ENCODE measurements around the gene PRKG1. TPM values are rescaled to one million over a fixed set of nuclear protein-coding genes. Genes with fewer than 3 reads are reported as not detected.

The PRKG1 gene
- total RNA-seq, 2 donors from 2014 or later: 145 to 381 TPM

- no peaks in the 10 kb centered on the region for H3K36me3 ChIP-seq
- H3K27ac ChIP-seq: no peak overlapping the region
- DNase-seq (ENCODE audit: low spot score): no peak
- no peak overlapping the region for H3K4me3 ChIP-seq
- no peaks in the 10 kb centered on the region for H3K27me3 ChIP-seq (replicated peaks; ENCODE audit: insufficient read depth)
- ATAC-seq (ENCODE audit: insufficient number of reproducible peaks, low FRiP score, low read depth): no peak
- no peaks in the 10 kb centered on the region for H3K9me3 ChIP-seq
- H3K4me1 ChIP-seq (ENCODE audit: control insufficient read depth in 1 of 2, low read depth in 2 of 2): peaks cover 48 to 80% of the 10 kb centered on the region in 2 donors
- no peak for TF ChIP-seq CTCF (IDR thresholded peaks at IDR 0.05)
Observed at GRCh38 chr10:51097546-51097945, 23.3 kb downstream of the PRKG1 start.

GRCh38 chr10:51100221-51100620 is 25.9 kb downstream of the PRKG1 start:
- Histone ChIP-seq H3K4me3 (no peak overlapping the region), H3K36me3 (no peaks in the 10 kb centered on the region), H3K4me1 (ENCODE audit: control insufficient read depth in 1 of 2, low read depth in 2 of 2) (peaks cover 39 to 67% of the 10 kb centered on the region in 2 donors), H3K27ac (no peak overlapping the region), H3K27me3 (replicated peaks; ENCODE audit: insufficient read depth) (no peaks in the 10 kb centered on the region), H3K9me3 (no peaks in the 10 kb centered on the region)
- ATAC-seq (ENCODE audit: insufficient number of reproducible peaks, low FRiP score, low read depth) (no peak), DNase-seq (ENCODE audit: low spot score) (no peak)
- no peak for TF ChIP-seq CTCF (IDR thresholded peaks at IDR 0.05)

- H3K27ac ChIP-seq: no peak overlapping the region
- TF ChIP-seq CTCF (IDR thresholded peaks at IDR 0.05): no peak
Observed at GRCh38 chr10:51103554-51104217, 29.4 kb downstream of the PRKG1 start.

GRCh38 chr10:51106311-51106945 is 32.1 kb downstream of the PRKG1 start:
- ATAC-seq (ENCODE audit: insufficient number of reproducible peaks, low FRiP score, low read depth) (no peak), DNase-seq (ENCODE audit: low spot score) (no peak)
- peaks cover 34 to 55% of the 10 kb centered on the region in 2 donors for H3K4me1 ChIP-seq (ENCODE audit: control insufficient read depth in 1 of 2, low read depth in 2 of 2)
- H3K27me3 ChIP-seq (replicated peaks; ENCODE audit: insufficient read depth): no peaks in the 10 kb centered on the region
- no peaks in the 10 kb centered on the region for H3K9me3 ChIP-seq
- no peaks in the 10 kb centered on the region for H3K36me3 ChIP-seq
- H3K27ac ChIP-seq: no peak overlapping the region
- no peak overlapping the region for H3K4me3 ChIP-seq
- no peak for TF ChIP-seq CTCF (IDR thresholded peaks at IDR 0.05)

More at GRCh38 chr10:51103554-51104217, 29.4 kb downstream of the PRKG1 start:
- no peaks in the 10 kb centered on the region for H3K27me3 ChIP-seq (replicated peaks; ENCODE audit: insufficient read depth)
- H3K9me3 ChIP-seq: no peaks in the 10 kb centered on the region
- DNase-seq (ENCODE audit: low spot score): no peak
- H3K36me3 ChIP-seq: no peaks in the 10 kb centered on the region
- no peak for ATAC-seq (ENCODE audit: insufficient number of reproducible peaks, low FRiP score, low read depth)
- peaks cover 32 to 55% of the 10 kb centered on the region in 2 donors for H3K4me1 ChIP-seq (ENCODE audit: control insufficient read depth in 1 of 2, low read depth in 2 of 2)
- no peak overlapping the region for H3K4me3 ChIP-seq

- no peak overlapping the region for H3K4me3 ChIP-seq
- H3K9me3 ChIP-seq: no peaks in the 10 kb centered on the region
- DNase-seq (ENCODE audit: low spot score) (no peak), ATAC-seq (ENCODE audit: insufficient number of reproducible peaks, low FRiP score, low read depth) (no peak)
- H3K36me3 ChIP-seq: no peaks in the 10 kb centered on the region
- no peak for TF ChIP-seq CTCF (IDR thresholded peaks at IDR 0.05)
- H3K4me1 ChIP-seq (ENCODE audit: control insufficient read depth in 1 of 2, low read depth in 2 of 2): peaks cover 40 to 62% of the 10 kb centered on the region in 2 donors
- H3K27ac ChIP-seq: no peak overlapping the region
- no peaks in the 10 kb centered on the region for H3K27me3 ChIP-seq (replicated peaks; ENCODE audit: insufficient read depth)
Observed at GRCh38 chr10:51108406-51108805, 34.1 kb downstream of the PRKG1 start.

All from thoracic aorta (tissue), 2 donors.